Measurements from ENCODE around the gene MGAT5.

The MGAT5 gene

GRCh38 chr2:134491022-134491421, 237.2 kb downstream of the MGAT5 start:
- in situ Hi-C loops (cut with HindIII; ENCODE audit: low sequenced_read_pairs): no loop called here

GRCh38 chr2:134491771-134492441, 238.0 kb downstream of the MGAT5 start:
- in situ Hi-C loops (cut with HindIII; ENCODE audit: low sequenced_read_pairs): no loop called here

GRCh38 chr2:134493797-134494196, 239.9 kb downstream of the MGAT5 start:
- in situ Hi-C loops (cut with HindIII; ENCODE audit: low sequenced_read_pairs): no loop called here

- in situ Hi-C loops (cut with HindIII; ENCODE audit: low sequenced_read_pairs): no loop called here
Observed at GRCh38 chr2:134498654-134499053, 244.8 kb downstream of the MGAT5 start.

GRCh38 chr2:134499307-134499926, 245.5 kb downstream of the MGAT5 start:
- in situ Hi-C loops (cut with HindIII; ENCODE audit: low sequenced_read_pairs): no loop called here

GRCh38 chr2:134500211-134500935, 246.5 kb downstream of the MGAT5 start:
- in situ Hi-C loops (cut with HindIII; ENCODE audit: low sequenced_read_pairs): no loop called here

- in situ Hi-C loops (cut with HindIII; ENCODE audit: low sequenced_read_pairs): no loop called here
Observed at GRCh38 chr2:134501476-134502091, 247.7 kb downstream of the MGAT5 start.

- in situ Hi-C loops (cut with HindIII; ENCODE audit: low sequenced_read_pairs): no loop called here
Observed at GRCh38 chr2:134502104-134502503, 248.2 kb downstream of the MGAT5 start.
